GM12878 (cell line): ENCODE results near the gene PLOD2.

Source experiments
- POLR2AphosphoS5 ChIP-seq: IDR thresholded peaks from 2 replicates; pipeline ENCODE4 v1.6.1; 2011; ENCODE audit warnings: mild to moderate bottlenecking, low read length, inconsistent platforms
- ZNF217 ChIP-seq: fragments of 450-650 bp; IDR thresholded peaks from 2 replicates; pipeline ENCODE4 v1.6.1; 2017; ENCODE audit warnings: antibody characterized with exemption, mild to moderate bottlenecking

- TF ChIP-seq POLR2AphosphoS5 (no peak), ZNF217 (no peak)
Observed at GRCh38 chr3:146128939-146129338, 32.0 kb downstream of the PLOD2 start.
